Measurements from ENCODE around the gene PTPRT.

GRCh38 chr20:42739683-42740082 lies 450.0 kb downstream of the PTPRT start:
- TF ChIP-seq TAF1 (IDR thresholded peaks at IDR 0.05; ENCODE audit: borderline replicate concordance, low read depth, low read length) (no peak), POLR2A (IDR thresholded peaks at IDR 0.05; ENCODE audit: low read depth, low read length) (no peak)

All from GM12892 (cell line).